ENCODE measurements around the gene AMIGO3.

GRCh38 chr3:49715611-49716121 lies 3.8 kb downstream of the AMIGO3 start:
- TF ChIP-seq CTCF (IDR thresholded peaks at IDR 0.05; ENCODE audit: insufficient read depth, low read length, poor library complexity, severe bottlenecking) (no peak), EZH2phosphoT487 (conservative IDR thresholded peaks at IDR 0.05; ENCODE audit: low read length) (no peak)

Measured in SU-DHL-6 (cell line).